ENCODE results near the gene CFAP210. TPM values are rescaled to one million over a fixed set of nuclear protein-coding genes. Genes with fewer than 3 reads are reported as not detected.

CFAP210 gene
- total RNA-seq, 1 experiment from 2014 or later, result 0.20 TPM

- H3K27ac Mint-ChIP-seq, result no peak overlapping the region
- no peak for TF ChIP-seq KAT7 (CRISPR knock-in tag; IDR thresholded peaks at IDR 0.05; ENCODE audit: borderline replicate concordance)
- TF ChIP-seq TCF7 (CRISPR knock-in tag; IDR thresholded peaks at IDR 0.05; ENCODE audit: low read depth), result no peak
- TF ChIP-seq ZNF416 (CRISPR knock-in tag; IDR thresholded peaks at IDR 0.05), result no peak
- no peak for TF ChIP-seq TEAD1 (CRISPR knock-in tag; IDR thresholded peaks at IDR 0.05)
- no peak for TF ChIP-seq HMGXB4 (CRISPR knock-in tag; IDR thresholded peaks at IDR 0.05)
- no peak for TF ChIP-seq RELA (CRISPR knock-in tag; IDR thresholded peaks at IDR 0.05; ENCODE audit: borderline replicate concordance)
- TF ChIP-seq FOXK1 (CRISPR knock-in tag; IDR thresholded peaks at IDR 0.05), result no peak
- TF ChIP-seq AFF4 (CRISPR knock-in tag; IDR thresholded peaks at IDR 0.05; ENCODE audit: borderline replicate concordance), result no peak
- no peak for TF ChIP-seq NFATC4 (CRISPR knock-in tag; IDR thresholded peaks at IDR 0.05)
- no peak for TF ChIP-seq ATF2 (CRISPR knock-in tag; IDR thresholded peaks at IDR 0.05; ENCODE audit: borderline replicate concordance, low read depth)
- no peak for TF ChIP-seq USF2 (CRISPR knock-in tag; IDR thresholded peaks at IDR 0.05)
- no peak for TF ChIP-seq JUN (CRISPR knock-in tag; IDR thresholded peaks at IDR 0.05)
- TF ChIP-seq ZBTB43 (CRISPR knock-in tag; IDR thresholded peaks at IDR 0.05), result no peak
- H3K4me1 Mint-ChIP-seq, result 0 out of 2 replicates have a peak, but pooled peaks cover 2% of the 10 kb centered on the region
- H3K9me3 Mint-ChIP-seq, result no peaks in the 10 kb centered on the region
- CTCF ChIA-PET, result no interaction called here
- no peaks in the 10 kb centered on the region for H3K36me3 Mint-ChIP-seq
- H3K4me3 Mint-ChIP-seq, result no peak overlapping the region
- ATAC-seq (no peak), DNase-seq (ENCODE audit: low spot score) (no peak)
- POLR2A ChIA-PET, result no interaction called here
- H3K27me3 Mint-ChIP-seq (ENCODE audit: low read depth), result no peaks in the 10 kb centered on the region
Measured at GRCh38 chr2:169705927-169706326, 11.7 kb upstream of the CFAP210 start.

- ChIA-PET CTCF (no interaction called here), POLR2A (interaction anchor here (0.6 to 1.2 kb wide), 2 partner anchors 23 to 42 kb away, joined by 3 read pairs; no protein-coding TSS in a partner anchor)
- no peaks in the 10 kb centered on the region for H3K9me3 Mint-ChIP-seq
- H3K4me1 Mint-ChIP-seq, result no peaks in the 10 kb centered on the region
- peaks cover under 1% of the 10 kb centered on the region; the same call in 1 of the 2 replicates for H3K36me3 Mint-ChIP-seq
- no peak for DNase-seq (ENCODE audit: low spot score)
- no peak overlapping the region for H3K4me3 Mint-ChIP-seq
- no peak overlapping the region for H3K27ac Mint-ChIP-seq
- ATAC-seq, result no peak
- H3K27me3 Mint-ChIP-seq (ENCODE audit: low read depth), result no peaks in the 10 kb centered on the region
- TF ChIP-seq SOX15 (CRISPR knock-in tag; IDR thresholded peaks at IDR 0.05) (no peak), FOXJ3 (CRISPR knock-in tag; IDR thresholded peaks at IDR 0.05; ENCODE audit: borderline replicate concordance) (no peak), ZNF423 (CRISPR knock-in tag; IDR thresholded peaks at IDR 0.05) (no peak), ZNF232 (CRISPR knock-in tag; IDR thresholded peaks at IDR 0.05) (no peak), MAX (CRISPR knock-in tag; IDR thresholded peaks at IDR 0.05) (no peak), ZNF263 (CRISPR knock-in tag; IDR thresholded peaks at IDR 0.05; ENCODE audit: low read depth) (no peak), ZNF425 (CRISPR knock-in tag; conservative IDR thresholded peaks at IDR 0.05) (no peak), ZNF317 (CRISPR knock-in tag; IDR thresholded peaks at IDR 0.05; ENCODE audit: borderline replicate concordance, low read depth) (no peak), NFATC4 (CRISPR knock-in tag; IDR thresholded peaks at IDR 0.05) (no peak), ZSCAN18 (CRISPR knock-in tag; IDR thresholded peaks at IDR 0.05) (no peak)
Measured at GRCh38 chr2:169704160-169704708, 10.0 kb upstream of the CFAP210 start.
